GM19397 (cell line): ENCODE results near the gene MVB12B.

Experiments
- ATAC-seq: cut with Tn5 transposase; IDR thresholded peaks from one replicate; pipeline ENCODE4 v1.9.1; 2021; ENCODE audit warnings: mild to moderate bottlenecking, moderate library complexity; ENCODE audit not compliant: unreplicated experiment

Gene MVB12B

GRCh38 chr9:126486276-126486675 is 159.6 kb downstream of the MVB12B start:
- ATAC-seq: no peak

DNA sequence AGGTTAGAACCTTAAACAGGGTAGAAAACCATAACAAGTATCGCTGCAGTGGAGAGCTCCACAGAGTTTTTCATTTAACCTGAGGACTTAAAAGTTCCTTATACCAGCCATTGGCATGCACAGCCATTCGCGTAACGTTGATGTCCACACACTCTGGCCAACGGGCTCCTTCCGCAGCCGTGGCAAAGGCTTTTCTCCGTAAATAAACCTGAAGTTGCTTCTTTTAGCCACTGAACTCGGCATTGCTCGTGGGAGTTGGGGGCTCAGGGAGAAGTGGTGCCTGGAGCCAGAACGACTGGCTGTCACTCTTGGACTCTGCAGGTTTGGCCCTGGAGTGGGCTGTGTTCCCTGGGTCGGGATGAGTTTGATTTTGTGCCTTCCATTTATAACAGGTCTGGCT is 161.2 kb downstream of the MVB12B start:
- no peak for ATAC-seq

DNA sequence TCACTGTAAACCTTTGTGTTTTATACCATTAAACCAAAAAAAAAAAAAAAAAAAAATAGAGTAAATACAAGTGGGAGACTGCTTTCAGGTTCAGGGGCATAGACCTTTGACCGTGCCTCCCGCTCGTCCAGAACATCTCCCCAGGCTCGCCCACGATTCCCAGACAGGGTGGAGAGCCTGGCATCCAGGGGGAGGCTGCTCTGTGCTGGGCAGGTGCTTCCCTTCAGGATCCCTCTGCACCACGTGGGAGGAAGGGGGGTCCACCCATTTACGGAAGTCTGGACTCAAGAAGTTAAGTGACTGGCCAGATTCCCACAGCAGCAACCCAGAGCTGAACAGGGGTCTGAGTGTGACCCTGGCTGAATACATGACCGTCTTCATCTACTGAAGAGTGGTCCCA is 161.7 kb downstream of the MVB12B start:
- no peak for ATAC-seq

GRCh38 chr9:126488881-126489404 is 162.3 kb downstream of the MVB12B start:
- ATAC-seq: no peak

DNA sequence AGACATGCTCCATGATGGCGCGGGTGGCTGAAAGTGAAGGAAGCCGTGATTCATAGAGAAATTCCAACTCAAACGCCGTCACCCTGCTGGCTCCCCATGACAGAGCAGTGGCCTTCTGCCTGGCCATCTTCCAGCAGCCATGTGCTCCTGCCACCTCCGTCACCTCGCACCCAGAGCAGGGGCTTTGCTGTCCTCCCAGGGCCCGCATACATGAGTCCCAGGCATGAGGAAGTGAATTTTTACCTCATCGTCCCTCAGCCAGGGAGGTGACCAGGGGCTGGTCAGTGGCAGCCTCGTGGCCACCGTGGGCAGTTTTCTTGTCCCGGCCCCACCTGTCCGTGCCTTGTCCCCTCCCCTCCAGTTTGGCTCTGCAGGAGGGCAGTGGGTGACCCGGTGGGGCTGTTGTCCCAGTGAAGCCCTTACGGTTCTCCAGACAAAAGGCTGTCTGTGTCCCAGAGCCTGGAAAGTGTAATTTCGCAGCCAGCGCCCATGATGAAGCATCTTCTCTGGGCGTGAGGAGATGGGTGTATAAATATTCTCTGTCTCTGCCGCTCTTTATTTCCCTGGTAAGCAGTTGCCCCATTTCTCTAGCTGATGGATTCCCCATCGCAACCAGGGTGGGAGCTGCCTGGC is 163.1 kb downstream of the MVB12B start:
- no peak for ATAC-seq

DNA sequence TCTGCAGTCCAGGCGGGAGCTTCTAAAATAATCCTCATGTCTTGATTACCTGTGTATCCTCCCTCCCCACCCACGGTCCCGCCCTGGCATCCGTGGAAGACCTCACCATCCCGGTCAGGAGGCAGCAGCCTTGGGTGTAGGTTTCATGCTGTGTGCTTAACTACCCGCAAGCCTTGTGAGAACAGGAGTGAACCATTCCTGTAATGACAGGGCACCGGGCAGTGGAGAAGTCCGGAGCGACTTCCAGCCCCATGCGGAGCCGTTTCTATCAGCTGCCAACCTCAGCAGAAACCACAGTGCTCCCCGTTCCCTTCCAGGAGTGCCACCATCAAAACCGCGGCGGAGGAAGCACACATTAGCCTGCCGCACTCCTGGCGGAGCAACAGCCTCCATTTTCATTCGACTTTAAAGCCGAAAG is 163.6 kb downstream of the MVB12B start:
- no peak for ATAC-seq

GRCh38 chr9:126490871-126491567 is 164.4 kb downstream of the MVB12B start:
- no peak for ATAC-seq

DNA sequence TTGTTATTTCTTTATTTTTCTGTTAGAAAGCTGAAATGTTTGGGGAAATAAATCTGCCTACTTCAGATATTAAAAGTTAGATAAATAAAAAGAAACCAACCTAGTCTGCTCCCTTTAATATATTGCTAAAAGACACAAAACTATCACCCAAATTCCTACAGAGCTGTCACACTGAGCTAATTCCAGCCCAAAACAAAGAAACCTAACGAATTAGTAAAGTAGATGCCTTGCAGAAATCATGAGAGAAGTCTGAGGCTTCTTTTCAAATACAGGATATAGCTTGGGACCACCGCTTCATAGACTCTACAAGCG is 164.9 kb downstream of the MVB12B start:
- no peak for ATAC-seq

GRCh38 chr9:126491949-126492348 is 165.3 kb downstream of the MVB12B start:
- no peak for ATAC-seq

- ATAC-seq: no peak
Observed at GRCh38 chr9:126494264-126494663, 167.6 kb downstream of the MVB12B start.

GRCh38 chr9:126494746-126495145 is 168.1 kb downstream of the MVB12B start:
- ATAC-seq: no peak

DNA sequence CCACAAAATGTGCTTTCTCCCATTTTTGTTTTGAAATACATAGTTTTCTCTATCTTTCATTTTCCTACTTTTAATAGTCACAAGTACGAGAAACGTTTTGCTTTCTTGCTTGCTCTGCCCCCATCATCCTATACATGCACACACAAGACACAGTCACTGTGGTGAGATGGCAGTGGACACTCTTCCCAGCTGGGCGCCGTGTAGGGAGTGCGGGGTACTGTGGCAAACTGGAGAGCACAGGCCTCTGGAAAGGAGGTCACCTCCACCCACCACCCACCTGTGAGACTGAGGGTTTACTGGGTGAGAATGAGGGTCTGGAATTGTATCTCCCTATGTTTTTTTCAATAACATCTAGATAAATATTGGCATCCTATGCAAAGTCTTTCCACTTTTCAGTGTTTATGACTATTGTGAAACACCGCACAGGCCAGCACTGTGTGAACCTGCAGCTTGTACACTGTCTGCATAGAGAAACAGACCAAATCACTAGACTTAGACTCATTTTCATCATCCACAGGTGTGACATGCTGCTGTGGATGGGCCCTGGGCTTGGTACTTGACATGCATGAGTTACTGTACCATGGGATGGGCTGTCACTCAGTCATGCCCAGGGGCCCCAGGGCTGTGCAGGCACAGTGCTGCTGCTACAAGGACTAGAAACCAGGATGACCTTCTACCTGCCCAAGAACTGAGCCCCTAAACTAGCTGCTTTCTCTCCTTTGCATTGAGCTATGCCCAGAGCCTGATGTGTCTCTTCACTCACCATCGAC is 169.0 kb downstream of the MVB12B start:
- no peak for ATAC-seq

- no peak for ATAC-seq
Observed at GRCh38 chr9:126496181-126496576, 169.6 kb downstream of the MVB12B start.

DNA sequence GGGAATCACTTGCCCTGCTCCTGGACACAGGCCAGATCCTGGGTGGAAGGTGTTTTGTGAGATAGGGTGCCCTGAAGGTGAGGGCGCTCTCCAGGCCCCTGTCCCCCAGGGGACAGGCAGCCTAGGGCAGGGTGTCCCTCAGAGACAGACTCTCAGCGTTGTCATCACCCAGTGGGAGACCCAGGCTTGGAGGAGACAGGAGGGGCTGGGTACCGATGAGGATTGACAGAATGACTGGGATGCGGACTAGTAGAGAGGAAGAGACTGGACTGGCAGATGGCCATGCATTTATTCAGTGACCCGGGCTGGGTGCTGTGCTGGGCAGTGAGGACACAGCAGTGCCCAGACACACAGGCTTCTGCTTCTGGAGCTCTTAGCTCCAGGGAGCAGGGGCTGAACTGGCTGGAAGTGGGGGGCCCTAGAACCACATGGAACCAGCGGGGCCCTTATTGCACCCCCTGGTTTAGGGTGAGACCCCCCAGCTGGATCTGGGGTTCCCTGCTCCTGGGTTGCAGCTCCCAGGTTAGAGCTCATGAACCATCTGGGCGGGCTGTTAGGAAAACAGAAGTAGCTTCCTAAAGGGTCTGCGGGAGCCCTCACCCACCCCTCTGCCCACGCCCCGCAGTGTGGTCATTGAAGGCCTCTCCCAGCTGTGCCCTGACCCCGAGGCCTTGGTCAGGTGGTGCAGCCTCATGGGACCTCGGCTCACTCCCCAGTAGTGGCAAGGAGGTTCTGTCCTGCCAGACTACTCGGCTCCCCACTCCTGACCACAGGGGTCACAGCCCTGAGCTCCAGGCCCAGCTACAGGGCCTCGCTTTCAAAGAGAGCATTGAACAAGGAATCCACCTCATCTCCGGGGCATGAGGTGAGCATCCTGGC is 170.4 kb downstream of the MVB12B start:
- ATAC-seq: no peak

DNA sequence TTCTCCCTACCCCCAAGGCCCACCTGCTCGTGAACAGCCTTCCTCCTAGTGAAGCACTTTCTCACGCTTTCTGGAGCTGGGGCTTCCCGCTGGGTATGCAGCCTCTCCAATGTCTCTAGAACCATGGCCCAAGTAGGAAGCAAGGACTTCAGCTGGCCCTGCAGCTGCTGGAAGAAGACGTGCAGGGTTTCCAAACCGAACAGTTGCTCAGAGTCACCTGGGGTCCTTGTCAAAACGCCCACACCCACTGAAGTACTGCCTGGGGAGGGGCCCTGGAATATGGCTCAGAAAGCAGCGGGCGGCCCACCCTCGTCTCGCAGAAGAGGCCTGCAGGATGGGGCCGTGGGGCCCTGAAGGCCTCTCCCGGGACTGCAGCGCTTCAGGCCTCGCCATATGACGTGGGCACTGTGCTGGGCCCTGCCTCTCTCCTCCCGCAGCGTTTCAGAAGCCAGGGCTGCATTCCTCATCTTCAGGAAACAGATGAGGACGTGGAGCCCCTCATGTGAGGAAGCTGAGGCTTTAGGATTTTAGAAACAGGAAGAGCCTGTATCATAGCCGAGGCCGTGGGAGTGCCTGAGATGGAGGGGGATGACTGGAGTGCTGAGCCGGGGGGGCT is 171.1 kb downstream of the MVB12B start:
- ATAC-seq: no peak

- no peak for ATAC-seq
Observed at GRCh38 chr9:126498331-126498730, 171.7 kb downstream of the MVB12B start.

GRCh38 chr9:126499005-126499910 is 172.6 kb downstream of the MVB12B start:
- no peak for ATAC-seq

- ATAC-seq: no peak
Observed at GRCh38 chr9:126499911-126500599, 173.4 kb downstream of the MVB12B start.
